ENCODE results near the gene SRD5A1. TPM values are rescaled to one million over a fixed set of nuclear protein-coding genes. Genes with fewer than 3 reads are reported as not detected.
A peak's percentile ranks its signal among the peaks of the same experiment; 100 is the strongest.

The SRD5A1 gene
- total and polyA plus RNA-seq, 4 donors = 2.5 to 7.7 (median 4.7) TPM

DNA sequence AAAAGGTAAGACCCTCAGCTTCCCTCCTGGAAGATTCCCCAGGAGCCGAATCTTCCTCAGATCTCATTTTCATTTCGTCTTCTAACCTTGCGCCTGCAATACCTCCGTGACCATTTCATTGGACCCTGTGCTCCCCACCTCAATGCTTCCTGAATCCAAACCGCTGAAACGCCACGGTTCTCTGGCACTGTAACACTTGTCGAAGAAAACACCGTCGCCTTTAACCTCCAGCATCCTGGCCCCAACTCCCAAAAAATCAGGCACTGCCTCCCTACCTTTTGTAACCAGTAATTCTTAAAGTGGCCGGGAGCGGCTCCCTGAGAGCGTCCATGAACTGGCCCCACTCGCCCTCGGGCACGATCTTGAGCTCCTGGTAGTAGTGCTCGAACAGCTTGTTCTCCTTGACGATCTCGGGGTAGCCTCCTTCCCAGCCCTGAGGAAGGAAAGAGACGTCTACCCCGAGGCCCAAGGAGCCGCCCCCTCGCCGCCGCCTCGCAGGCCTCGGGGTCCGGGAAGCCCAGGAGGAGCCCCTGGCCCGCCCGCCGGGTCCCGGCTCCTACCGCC, 834 bp upstream of the SRD5A1 start:
- intact Hi-C loops (cut with DNase I) = loop anchor here (2.0 to 10.0 kb wide), 5 partner anchors 80 to 1122 kb away; partner anchors contain the start of gene TENT4A (in 2 of the 2)
- Histone ChIP-seq H3K36me3 (ENCODE audit: control insufficient read depth in 1 of 2, insufficient read depth in 2 of 2, low read length in 1 of 2) (no peaks in the 10 kb centered on the region), H3K9me3 (ENCODE audit: control insufficient read depth, low read length) (no peaks in the 10 kb centered on the region), H3K27me3 (ENCODE audit: control insufficient read depth in 1 of 2, insufficient read depth in 2 of 2, low read length in 1 of 2) (no peaks in the 10 kb centered on the region), H3K4me3 (ENCODE audit: low read length in 2 of 2) (peak overlapping the region; percentile 69 to 90), H3K27ac (ENCODE audit: low read depth in 1 of 2, low read length in 2 of 2) (peak overlapping the region in 1 of 2 donors; percentile 69), H3K4me1 (ENCODE audit: control insufficient read depth in 1 of 2, insufficient read depth in 2 of 2, low read length in 2 of 2) (no peaks in the 10 kb centered on the region)
- DNase-seq (peak in 1 of 2 donors; percentile 56), ATAC-seq (ENCODE audit: low FRiP score) (peak; percentile 42)
- 1% methylated on average over 33 of the region's 33 CpGs for WGBS, 2 donors

DNA sequence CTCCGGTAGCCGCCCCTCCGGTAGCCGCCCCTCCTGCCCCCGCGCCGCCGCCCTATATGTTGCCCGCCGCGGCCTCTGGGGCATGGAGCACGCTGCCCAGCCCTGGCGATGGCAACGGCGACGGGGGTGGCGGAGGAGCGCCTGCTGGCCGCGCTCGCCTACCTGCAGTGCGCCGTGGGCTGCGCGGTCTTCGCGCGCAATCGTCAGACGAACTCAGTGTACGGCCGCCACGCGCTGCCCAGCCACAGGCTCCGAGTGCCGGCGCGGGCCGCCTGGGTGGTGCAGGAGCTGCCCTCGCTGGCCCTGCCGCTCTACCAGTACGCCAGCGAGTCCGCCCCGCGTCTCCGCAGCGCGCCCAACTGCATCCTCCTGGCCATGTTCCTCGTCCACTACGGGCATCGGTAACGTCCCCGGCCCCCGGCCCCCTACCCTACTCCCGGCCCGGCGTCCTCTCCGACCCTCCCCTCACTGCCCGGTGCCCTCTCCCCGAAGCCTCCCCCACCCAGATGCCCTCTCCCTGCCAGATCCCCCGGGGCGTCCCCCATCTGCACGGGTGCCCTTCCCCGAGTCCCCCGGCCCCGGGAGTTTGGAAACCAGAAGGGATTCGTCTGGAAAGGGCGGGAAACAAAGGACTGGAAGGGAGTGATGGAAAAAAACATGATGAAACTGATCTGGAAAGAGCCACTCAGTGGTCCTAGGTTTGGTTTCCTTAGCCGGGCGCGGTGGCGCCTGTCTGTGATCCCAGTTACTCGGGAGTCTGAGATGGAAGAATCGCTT, 417 bp downstream of the SRD5A1 start:
- Histone ChIP-seq H3K4me1 (ENCODE audit: control insufficient read depth in 1 of 2, insufficient read depth in 2 of 2, low read length in 2 of 2) (no peaks in the 10 kb centered on the region), H3K9me3 (ENCODE audit: control insufficient read depth, low read length) (no peaks in the 10 kb centered on the region), H3K27me3 (ENCODE audit: control insufficient read depth in 1 of 2, insufficient read depth in 2 of 2, low read length in 1 of 2) (no peaks in the 10 kb centered on the region), H3K36me3 (ENCODE audit: control insufficient read depth in 1 of 2, insufficient read depth in 2 of 2, low read length in 1 of 2) (no peaks in the 10 kb centered on the region), H3K27ac (ENCODE audit: low read depth in 1 of 2, low read length in 2 of 2) (peak overlapping the region in 1 of 2 donors; percentile 19), H3K4me3 (ENCODE audit: low read length in 2 of 2) (peak overlapping the region; percentile 29 to 79)
- ATAC-seq (ENCODE audit: low FRiP score) = peak; percentile 71
- 1% methylated on average over 64 to 75 of the region's 75 CpGs for WGBS, 2 donors
- intact Hi-C loops (cut with DNase I) = loop anchor here (2.0 to 10.0 kb wide), 5 partner anchors 79 to 1121 kb away; partner anchors contain the start of gene TENT4A (in 2 of the 2)
- DNase-seq = peak; percentile 64 to 84

DNA sequence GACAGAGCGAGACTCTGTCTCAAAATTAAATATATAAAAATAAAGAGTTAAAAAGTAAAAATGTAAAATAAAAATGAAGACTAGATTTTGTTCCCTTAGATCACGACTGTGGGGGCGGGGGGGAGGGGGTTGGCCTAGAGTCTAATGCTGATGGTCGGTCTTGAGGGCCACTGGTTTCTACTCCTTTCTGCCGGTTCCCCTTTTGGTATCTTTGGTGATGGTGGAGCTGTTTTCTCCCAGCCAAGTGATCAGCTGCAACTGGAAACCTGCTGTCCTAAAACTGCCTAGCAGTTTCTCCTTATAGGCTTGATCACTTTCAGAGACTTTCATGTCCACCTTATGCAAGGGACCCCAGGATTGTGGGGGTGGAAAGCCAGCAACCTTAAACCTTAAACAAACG, 1.1 kb downstream of the SRD5A1 start:
- H3K4me3 ChIP-seq (ENCODE audit: low read length in 2 of 2) = peak overlapping the region in 1 of 2 donors; percentile 79
- no peak for ATAC-seq (ENCODE audit: low FRiP score)
- intact Hi-C loops (cut with DNase I) = loop anchor here (5.0 to 10.0 kb wide), 3 partner anchors 98 to 1120 kb away; no protein-coding TSS in a partner anchor

DNA sequence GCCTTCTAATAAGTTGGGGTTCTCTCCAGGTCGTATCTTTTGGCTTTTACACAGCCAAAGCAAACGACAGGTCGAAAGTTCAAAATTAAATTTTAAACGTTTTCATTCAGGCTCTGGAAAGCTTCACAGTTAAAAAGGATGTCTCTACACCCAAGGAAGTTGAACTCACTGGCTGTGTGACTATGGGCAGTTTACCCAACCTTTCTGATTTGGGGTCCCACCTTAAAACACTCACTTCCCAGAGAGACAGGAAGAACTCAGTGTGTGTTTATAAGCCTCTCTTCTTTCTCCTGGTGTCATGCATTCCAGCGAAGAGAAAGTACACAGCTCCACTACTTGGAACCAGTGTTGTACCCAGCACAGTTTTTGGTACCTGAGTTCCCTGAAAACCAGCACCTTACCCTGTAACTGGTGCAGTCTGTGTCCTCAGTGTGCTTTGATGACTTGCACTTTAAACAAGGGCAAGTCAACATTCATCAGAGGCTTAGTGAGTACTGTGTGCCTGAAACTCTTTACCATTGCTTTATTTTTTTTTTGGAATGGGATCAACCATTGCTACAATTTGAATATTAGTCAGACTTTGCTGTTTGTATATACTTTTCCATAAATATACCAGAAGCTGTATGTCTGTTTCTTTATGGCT, 1.7 kb downstream of the SRD5A1 start:
- Histone ChIP-seq H3K4me3 (ENCODE audit: low read length in 2 of 2) (no peak overlapping the region), H3K4me1 (ENCODE audit: control insufficient read depth in 1 of 2, insufficient read depth in 2 of 2, low read length in 2 of 2) (no peaks in the 10 kb centered on the region), H3K9me3 (ENCODE audit: control insufficient read depth, low read length) (no peaks in the 10 kb centered on the region), H3K27ac (ENCODE audit: low read depth in 1 of 2, low read length in 2 of 2) (no peak overlapping the region), H3K27me3 (ENCODE audit: control insufficient read depth in 1 of 2, insufficient read depth in 2 of 2, low read length in 1 of 2) (no peaks in the 10 kb centered on the region), H3K36me3 (ENCODE audit: control insufficient read depth in 1 of 2, insufficient read depth in 2 of 2, low read length in 1 of 2) (no peaks in the 10 kb centered on the region)
- intact Hi-C loops (cut with DNase I) = loop anchor here (5.0 to 10.0 kb wide), 3 partner anchors 97 to 1120 kb away; no protein-coding TSS in a partner anchor
- ATAC-seq (ENCODE audit: low FRiP score) (no peak), DNase-seq (no peak)
- 58 to 72% methylated on average over 5 of the region's 5 CpGs for WGBS, 2 donors

More for the DNA sequence above, 1.1 kb downstream of the SRD5A1 start:
- DNase-seq = no peak
- Histone ChIP-seq H3K9me3 (ENCODE audit: control insufficient read depth, low read length) (no peaks in the 10 kb centered on the region), H3K27ac (ENCODE audit: low read depth in 1 of 2, low read length in 2 of 2) (no peak overlapping the region), H3K36me3 (ENCODE audit: control insufficient read depth in 1 of 2, insufficient read depth in 2 of 2, low read length in 1 of 2) (no peaks in the 10 kb centered on the region), H3K27me3 (ENCODE audit: control insufficient read depth in 1 of 2, insufficient read depth in 2 of 2, low read length in 1 of 2) (no peaks in the 10 kb centered on the region), H3K4me1 (ENCODE audit: control insufficient read depth in 1 of 2, insufficient read depth in 2 of 2, low read length in 2 of 2) (no peaks in the 10 kb centered on the region)
- 11 to 17% methylated on average over 6 of the region's 6 CpGs for WGBS, 2 donors

DNA sequence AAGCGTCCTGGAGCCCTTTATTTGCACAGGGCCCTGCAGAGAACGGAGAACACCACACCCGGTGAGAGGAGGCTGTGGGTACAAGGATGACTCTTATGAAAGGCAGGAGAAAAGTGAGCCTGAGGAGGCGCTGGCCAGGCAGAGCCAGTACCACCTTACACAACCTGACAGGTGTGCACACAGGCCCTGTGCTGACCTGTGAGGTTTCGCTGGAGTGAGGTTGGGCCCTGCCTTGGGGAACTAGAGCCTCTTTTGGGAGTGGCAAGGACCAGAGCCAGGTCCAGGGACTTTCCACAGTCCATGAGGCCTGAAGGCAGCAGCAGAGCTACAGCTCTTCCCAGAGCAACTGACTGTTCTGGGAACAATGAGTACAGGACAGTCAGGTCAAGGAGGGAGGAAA, 3.1 kb downstream of the SRD5A1 start:
- no peaks in the 10 kb centered on the region for H3K27me3 ChIP-seq (ENCODE audit: control insufficient read depth in 1 of 2, insufficient read depth in 2 of 2, low read length in 1 of 2)
- H3K36me3 ChIP-seq (ENCODE audit: control insufficient read depth in 1 of 2, insufficient read depth in 2 of 2, low read length in 1 of 2) = no peaks in the 10 kb centered on the region
- H3K4me1 ChIP-seq (ENCODE audit: control insufficient read depth in 1 of 2, insufficient read depth in 2 of 2, low read length in 2 of 2) = no peaks in the 10 kb centered on the region
- H3K27ac ChIP-seq (ENCODE audit: low read depth in 1 of 2, low read length in 2 of 2) = no peak overlapping the region
- intact Hi-C loops (cut with DNase I) = loop anchor here in 1 of 2 donors (10.0 kb wide), 1 partner anchor 1119 kb away; no protein-coding TSS in a partner anchor
- H3K4me3 ChIP-seq (ENCODE audit: low read length in 2 of 2) = no peak overlapping the region
- DNase-seq (no peak), ATAC-seq (ENCODE audit: low FRiP score) (no peak)
- WGBS, 2 donors = 55 to 91% methylated on average over 5 of the region's 5 CpGs
- no peaks in the 10 kb centered on the region for H3K9me3 ChIP-seq (ENCODE audit: control insufficient read depth, low read length)

DNA sequence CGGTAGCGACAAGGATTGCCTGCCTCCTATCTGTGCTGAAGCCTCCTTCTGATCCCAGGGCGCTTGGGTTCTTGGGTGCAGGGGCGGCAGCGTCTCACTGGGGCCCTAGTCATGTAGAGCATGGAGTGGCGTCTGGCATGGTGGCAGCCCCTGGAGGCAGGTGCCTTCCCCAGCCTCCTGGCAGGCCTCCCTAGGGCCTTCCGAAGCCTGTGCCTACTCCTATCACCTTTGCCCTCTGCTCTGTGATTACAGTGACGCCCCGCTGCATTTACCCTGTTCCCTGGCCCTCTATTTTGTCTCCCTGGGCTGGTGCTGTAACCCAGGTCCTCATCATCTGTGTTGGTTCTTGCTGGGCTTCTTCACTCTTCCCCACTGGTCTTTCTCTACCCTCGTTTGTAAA, 3.8 kb downstream of the SRD5A1 start:
- Histone ChIP-seq H3K4me1 (ENCODE audit: control insufficient read depth in 1 of 2, insufficient read depth in 2 of 2, low read length in 2 of 2) (no peaks in the 10 kb centered on the region), H3K36me3 (ENCODE audit: control insufficient read depth in 1 of 2, insufficient read depth in 2 of 2, low read length in 1 of 2) (no peaks in the 10 kb centered on the region), H3K4me3 (ENCODE audit: low read length in 2 of 2) (no peak overlapping the region), H3K9me3 (ENCODE audit: control insufficient read depth, low read length) (no peaks in the 10 kb centered on the region), H3K27ac (ENCODE audit: low read depth in 1 of 2, low read length in 2 of 2) (no peak overlapping the region), H3K27me3 (ENCODE audit: control insufficient read depth in 1 of 2, insufficient read depth in 2 of 2, low read length in 1 of 2) (no peaks in the 10 kb centered on the region)
- ATAC-seq (ENCODE audit: low FRiP score) (no peak), DNase-seq (no peak)
- intact Hi-C loops (cut with DNase I) = loop anchor here in 1 of 2 donors (10.0 kb wide), 1 partner anchor 1118 kb away; no protein-coding TSS in a partner anchor
- 94 to 96% methylated on average over 10 of the region's 10 CpGs for WGBS, 2 donors

DNA sequence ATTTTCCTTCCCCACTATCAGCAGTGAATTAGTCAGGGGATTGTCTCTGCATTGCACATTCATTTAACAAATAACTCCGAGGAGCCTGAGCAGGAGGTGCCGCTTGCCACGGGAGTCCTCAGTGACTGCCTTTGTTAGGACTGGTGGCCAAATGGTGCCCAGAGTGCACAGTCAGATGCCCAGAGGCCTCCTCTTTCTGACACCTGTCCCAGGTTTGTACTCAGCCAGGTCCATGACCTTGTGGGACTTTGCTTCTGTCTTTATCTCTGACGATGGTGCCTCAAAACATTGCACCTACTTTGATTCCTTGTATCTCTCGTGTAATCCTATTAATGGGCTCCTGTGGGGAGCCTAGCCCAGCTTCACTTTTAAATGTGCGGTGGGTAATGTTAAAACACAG, 4.3 kb downstream of the SRD5A1 start:
- WGBS, 2 donors = 90 to 93% methylated on average over 6 of the region's 6 CpGs
- no peak for ATAC-seq (ENCODE audit: low FRiP score)

DNA sequence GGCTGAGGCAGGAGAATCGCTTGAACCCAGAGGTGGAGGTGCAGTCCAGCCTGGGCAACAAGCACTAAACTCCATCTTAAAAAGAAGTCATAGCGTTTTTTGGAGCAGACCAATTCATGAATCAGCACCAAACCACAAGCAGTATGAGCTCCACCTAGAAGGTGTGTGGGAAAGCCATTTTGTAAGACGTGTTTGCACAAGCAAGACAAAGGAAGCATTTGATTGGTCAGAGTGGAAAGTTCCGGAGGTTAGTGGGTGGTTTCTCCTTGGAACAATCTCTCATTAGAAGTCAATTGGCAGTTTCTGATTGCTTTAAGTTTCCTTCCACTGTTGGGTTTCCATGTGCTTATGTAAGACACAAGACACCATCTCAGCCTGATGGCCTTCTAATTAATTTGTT, 5.0 kb downstream of the SRD5A1 start:
- ATAC-seq (ENCODE audit: low FRiP score) (no peak), DNase-seq (no peak)
- Histone ChIP-seq H3K27me3 (ENCODE audit: control insufficient read depth in 1 of 2, insufficient read depth in 2 of 2, low read length in 1 of 2) (no peaks in the 10 kb centered on the region), H3K4me1 (ENCODE audit: control insufficient read depth in 1 of 2, insufficient read depth in 2 of 2, low read length in 2 of 2) (no peaks in the 10 kb centered on the region), H3K36me3 (ENCODE audit: control insufficient read depth in 1 of 2, insufficient read depth in 2 of 2, low read length in 1 of 2) (no peaks in the 10 kb centered on the region), H3K9me3 (ENCODE audit: control insufficient read depth, low read length) (no peaks in the 10 kb centered on the region), H3K27ac (ENCODE audit: low read depth in 1 of 2, low read length in 2 of 2) (no peak overlapping the region), H3K4me3 (ENCODE audit: low read length in 2 of 2) (no peak overlapping the region)
- intact Hi-C loops (cut with DNase I) = loop anchor here in 1 of 2 donors (2.0 to 10.0 kb wide), 2 partner anchors 47 to 1117 kb away; no protein-coding TSS in a partner anchor
- 63 to 96% methylated on average over 4 of the region's 4 CpGs for WGBS, 2 donors

More for the DNA sequence above, 4.3 kb downstream of the SRD5A1 start:
- no peaks in the 10 kb centered on the region for H3K27me3 ChIP-seq (ENCODE audit: control insufficient read depth in 1 of 2, insufficient read depth in 2 of 2, low read length in 1 of 2)
- H3K4me3 ChIP-seq (ENCODE audit: low read length in 2 of 2) = no peak overlapping the region
- H3K9me3 ChIP-seq (ENCODE audit: control insufficient read depth, low read length) = no peaks in the 10 kb centered on the region
- H3K27ac ChIP-seq (ENCODE audit: low read depth in 1 of 2, low read length in 2 of 2) = no peak overlapping the region
- no peak for DNase-seq
- no peaks in the 10 kb centered on the region for H3K36me3 ChIP-seq (ENCODE audit: control insufficient read depth in 1 of 2, insufficient read depth in 2 of 2, low read length in 1 of 2)
- intact Hi-C loops (cut with DNase I) = loop anchor here in 1 of 2 donors (10.0 kb wide), 1 partner anchor 1117 kb away; no protein-coding TSS in a partner anchor
- no peaks in the 10 kb centered on the region for H3K4me1 ChIP-seq (ENCODE audit: control insufficient read depth in 1 of 2, insufficient read depth in 2 of 2, low read length in 2 of 2)
